Stimulated activated CD4-positive, alpha-beta T cell treated with anti-CD3 and anti-CD28 coated beads, Interleukin-12 subunit alpha, Interleukin-12 subunit beta, amount 100 ng/mL, for 48 hours (primary cell): ENCODE measurements around the gene ZMYND11.
"Not testable (repeated sequence)": the region's sequence is repeated elsewhere in the genome, so short reads cannot be mapped to it uniquely, and the experiment has no call there.

Experiments
- DNase-seq, 3 donors: peaks; one replicate each; pipeline ENCODE4 v3.0.0-alpha.2; 2020; ENCODE audit warnings: low read depth in 2 of 3, low spot score in 1 of 3

The ZMYND11 gene

GRCh38 chr10:132946-133898 is 2.0 kb upstream of the ZMYND11 start:
- no peak for DNase-seq

- DNase-seq = peak in 2 of 3 donors; percentile 22 to 23
Measured at GRCh38 chr10:134247-135131, 766 bp upstream of the ZMYND11 start.

- DNase-seq = peak in 2 of 3 donors; percentile 32 to 50
Measured at GRCh38 chr10:135601-136464, 578 bp downstream of the ZMYND11 start.

- DNase-seq = no peak
Measured at GRCh38 chr10:136465-136762, 1.2 kb downstream of the ZMYND11 start.

DNA sequence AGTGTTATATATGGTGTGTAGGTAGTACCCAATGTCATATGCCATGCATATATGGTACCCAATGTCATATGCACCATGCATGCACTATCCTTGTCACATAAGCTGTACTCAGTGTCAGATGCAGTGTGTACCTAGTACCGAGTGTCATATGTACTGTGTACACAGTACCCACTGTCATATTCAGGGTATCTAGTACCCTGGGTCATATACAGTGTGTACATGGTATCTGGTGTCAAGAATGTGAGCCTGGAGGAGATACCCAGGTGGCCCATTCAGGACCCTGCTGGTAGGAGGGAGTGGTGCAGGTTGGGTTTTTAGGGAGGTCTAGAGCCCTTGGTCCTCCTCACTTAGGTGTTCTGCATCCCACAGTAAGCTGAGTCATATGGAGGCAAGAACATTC is 1.8 kb downstream of the ZMYND11 start:
- peak in 2 of 3 donors; percentile 26 to 44 for DNase-seq

DNA sequence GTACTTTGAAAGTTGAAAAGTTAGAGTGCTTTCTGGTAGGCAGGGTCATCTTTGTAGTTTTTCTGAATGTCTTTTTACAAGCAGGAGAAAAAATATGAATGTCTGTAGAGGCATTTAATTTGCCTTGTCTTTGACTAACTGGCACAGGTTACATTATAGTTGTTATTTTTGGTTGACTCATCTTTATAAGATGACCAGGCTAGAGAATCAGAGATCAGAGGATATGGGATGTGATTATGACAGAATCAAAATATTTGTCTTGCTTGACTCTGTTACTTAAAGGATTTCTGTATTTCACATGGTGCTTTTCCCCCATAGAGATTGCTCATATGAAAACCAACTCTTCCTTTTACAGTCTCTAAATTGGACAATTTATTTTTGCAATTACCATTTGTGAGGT is 2.4 kb downstream of the ZMYND11 start:
- no peak for DNase-seq

- DNase-seq = no peak
Measured at GRCh38 chr10:142371-142770, 7.1 kb downstream of the ZMYND11 start.

DNA sequence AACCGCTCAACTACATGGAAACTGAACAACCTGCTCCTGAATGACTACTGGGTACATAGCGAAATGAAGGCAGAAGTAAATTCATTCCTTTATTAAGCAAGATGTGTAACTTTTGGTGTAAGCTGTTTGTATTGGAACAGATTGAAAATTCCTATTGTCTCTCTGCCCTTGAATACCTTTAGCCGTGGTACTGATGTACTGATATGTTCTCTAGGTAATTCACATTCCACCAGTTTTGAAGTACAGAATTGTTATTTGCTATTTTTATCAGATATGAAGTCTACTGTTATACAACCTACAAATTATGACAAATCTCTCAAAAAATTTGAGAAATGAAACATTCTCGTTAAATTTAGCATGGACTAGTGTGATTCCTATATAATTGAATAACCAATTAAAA is 17.7 kb downstream of the ZMYND11 start:
- no peak for DNase-seq

DNA sequence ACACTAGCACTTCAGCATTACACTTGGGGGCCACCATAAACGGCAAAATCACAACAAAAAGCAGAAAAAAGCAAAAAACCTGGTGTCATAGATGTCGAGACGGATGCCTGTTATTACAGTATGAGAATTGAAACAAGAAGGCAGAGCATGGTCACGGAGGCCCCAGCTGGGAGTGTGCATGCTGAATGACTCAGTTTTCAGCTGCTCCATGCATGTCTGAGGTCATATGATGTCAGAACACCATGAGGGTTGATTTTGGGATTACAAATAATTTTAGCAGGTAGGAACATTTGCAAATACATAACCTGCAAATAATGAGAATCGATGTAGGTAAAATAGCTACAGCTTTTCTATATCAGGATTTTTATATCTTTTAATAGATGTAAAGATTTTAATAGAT is 19.1 kb downstream of the ZMYND11 start:
- DNase-seq = no peak

GRCh38 chr10:167383-167782 is 32.1 kb downstream of the ZMYND11 start:
- no peak for DNase-seq

DNA sequence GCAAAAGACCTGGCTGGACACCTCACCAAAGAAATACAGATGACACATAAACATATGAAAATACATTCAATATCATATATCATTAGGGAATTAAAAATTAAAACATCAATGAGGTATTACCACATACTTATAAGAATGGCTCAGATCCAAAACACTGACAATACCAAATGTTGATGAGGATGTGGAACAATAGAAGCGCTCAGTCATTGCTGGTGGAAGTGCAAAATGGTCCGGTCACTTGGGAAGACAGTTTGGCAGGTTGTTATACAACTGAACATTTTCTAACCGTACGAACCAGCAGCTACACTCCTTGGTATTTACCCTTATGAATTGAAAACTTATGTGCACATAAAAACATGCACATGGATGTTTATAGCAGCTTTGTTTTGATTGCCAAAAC is 38.5 kb downstream of the ZMYND11 start:
- no peak for DNase-seq

GRCh38 chr10:176677-177076 is 41.4 kb downstream of the ZMYND11 start:
- DNase-seq = no peak

DNA sequence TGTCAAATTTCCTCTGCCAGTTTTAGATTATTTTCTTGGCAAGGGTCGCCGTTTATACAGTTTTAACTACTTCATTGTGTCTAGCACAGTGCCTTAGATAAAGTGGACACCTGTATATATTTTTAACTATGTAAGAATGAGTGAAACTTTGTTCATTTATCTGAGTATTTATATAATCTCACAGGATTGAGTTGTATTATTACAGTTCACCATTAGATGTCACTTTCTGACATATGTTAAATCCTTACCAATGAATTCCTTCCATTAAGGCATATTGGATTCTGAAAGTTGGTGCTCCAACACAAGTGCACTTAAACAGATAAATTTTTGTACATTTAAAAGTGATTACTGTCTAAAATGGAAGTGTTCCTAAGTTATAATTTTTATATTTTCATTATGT is 43.0 kb downstream of the ZMYND11 start:
- no peak for DNase-seq

GRCh38 chr10:178723-179122 is 43.5 kb downstream of the ZMYND11 start:
- DNase-seq = no peak

DNA sequence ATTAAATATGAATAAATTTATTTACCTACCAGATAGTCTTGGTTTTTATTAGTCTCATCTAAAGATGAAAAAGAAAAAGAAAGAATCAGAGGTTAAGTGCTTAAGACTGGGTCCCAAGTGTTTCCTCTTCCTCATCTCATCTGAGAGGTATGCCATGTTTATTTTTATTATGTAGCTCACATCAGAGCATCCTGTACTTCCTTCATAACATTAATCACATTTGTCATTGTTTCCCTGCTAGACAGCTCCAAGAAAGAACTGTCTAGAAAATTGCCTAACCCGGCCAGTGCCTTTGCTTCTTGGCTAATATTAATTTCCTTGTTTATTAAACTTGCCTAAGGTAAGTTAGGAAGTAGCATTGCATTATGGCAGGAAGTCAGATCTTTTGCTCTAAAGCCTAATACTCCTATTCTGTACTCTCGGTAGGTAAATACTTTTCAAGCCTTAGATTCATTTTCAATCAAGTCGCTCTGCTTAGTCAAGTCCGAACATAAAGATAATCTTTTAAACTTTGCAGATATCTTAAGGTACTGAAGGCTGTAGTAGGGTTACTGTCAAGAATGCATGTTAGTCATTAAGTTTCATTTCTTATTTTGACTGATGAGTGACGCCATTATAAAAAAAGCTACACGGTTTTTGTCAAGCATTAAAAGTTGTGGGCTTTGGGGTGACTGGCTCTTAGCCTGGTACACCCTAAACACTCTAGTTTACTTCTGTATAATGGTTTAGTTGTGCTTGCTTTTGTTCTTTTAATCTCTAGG is 47.4 kb downstream of the ZMYND11 start:
- peak in 2 of 3 donors; percentile 5 to 13 for DNase-seq

- no peak for DNase-seq
Measured at GRCh38 chr10:184174-184573, 48.9 kb downstream of the ZMYND11 start.

- no peak for DNase-seq
Measured at GRCh38 chr10:184911-185310, 49.7 kb downstream of the ZMYND11 start.

- not testable (repeated sequence) for DNase-seq
Measured at GRCh38 chr10:185571-185970, 50.3 kb downstream of the ZMYND11 start.

DNA sequence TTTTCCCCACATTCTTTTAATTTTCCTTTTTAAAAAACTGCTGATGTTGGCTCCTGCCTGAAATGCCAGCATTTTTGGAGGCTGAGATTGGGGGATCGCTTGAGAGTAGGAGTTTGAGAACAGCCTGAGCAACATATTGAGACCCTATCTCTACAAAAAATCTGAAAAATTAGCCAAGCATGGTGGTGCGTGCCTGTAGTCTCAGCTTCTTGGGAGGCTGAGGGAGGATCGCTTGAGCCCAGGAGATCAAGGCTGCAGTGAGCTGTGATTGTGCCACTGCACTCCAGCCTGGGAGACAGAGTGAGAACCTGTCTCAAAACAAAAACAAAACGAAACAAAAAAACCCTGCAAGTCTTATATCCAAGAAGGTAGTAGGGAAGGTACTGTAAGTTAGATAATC is 51.7 kb downstream of the ZMYND11 start:
- no peak for DNase-seq

- no peak for DNase-seq
Measured at GRCh38 chr10:188546-188945, 53.3 kb downstream of the ZMYND11 start.
